Fibroblast of villous mesenchyme (primary cell): ENCODE results near the gene TNS4. TPM values are rescaled to one million over a fixed set of nuclear protein-coding genes. Genes with fewer than 3 reads are reported as not detected.

Source experiments
- DNase-seq: peaks from one replicate; pipeline ENCODE4 v3.0.0-alpha.2; 2010; ENCODE audit warnings: low read depth
- H3K4me3 ChIP-seq: 2 replicates; pipeline ENCODE4 v1.5.1; 2011; ENCODE audit warnings: low read depth, mild to moderate bottlenecking, low read length
- total RNA-seq: library from RNA; depleted of rRNA; stranded (reverse); fragments of >200 nt; gene quantifications from 2 replicates; pipeline ENCODE4 v1.2.3, GENCODE V29; 2012
- TF ChIP-seq, protein P1 (sequence below): IDR thresholded peaks from 2 replicates; pipeline ENCODE4 v1.5.1; 2012; ENCODE audit warnings: low read depth, mild to moderate bottlenecking, low read length; ENCODE audit not compliant: insufficient read depth

Gene TNS4
- total RNA-seq, 1 donor: not detected

DNA sequence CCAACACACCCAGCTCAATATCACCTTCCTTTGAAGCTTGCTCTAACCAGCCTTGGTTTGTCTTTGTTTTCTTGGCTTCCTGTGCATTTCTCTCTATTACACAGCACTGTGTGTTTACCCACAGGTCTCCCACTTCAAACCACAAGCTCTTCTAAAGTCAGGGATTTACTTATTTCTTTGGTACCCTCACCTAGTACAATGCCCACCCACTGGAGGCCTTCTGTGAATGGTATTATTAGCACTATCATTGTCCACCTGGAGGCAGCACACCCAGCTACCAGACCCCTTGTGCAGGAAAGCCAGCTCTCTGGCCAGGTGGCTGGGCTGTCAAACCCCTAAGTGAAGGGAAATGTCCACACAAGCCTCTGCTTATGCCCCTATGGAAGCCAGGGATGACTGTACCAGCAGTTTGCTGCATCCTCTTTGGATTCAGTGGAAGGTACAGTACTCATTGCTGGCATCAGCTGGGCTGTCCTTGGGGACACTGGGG lies 74.4 kb downstream of the TNS4 start:
- no peak for DNase-seq
- TF ChIP-seq, protein P1, sequence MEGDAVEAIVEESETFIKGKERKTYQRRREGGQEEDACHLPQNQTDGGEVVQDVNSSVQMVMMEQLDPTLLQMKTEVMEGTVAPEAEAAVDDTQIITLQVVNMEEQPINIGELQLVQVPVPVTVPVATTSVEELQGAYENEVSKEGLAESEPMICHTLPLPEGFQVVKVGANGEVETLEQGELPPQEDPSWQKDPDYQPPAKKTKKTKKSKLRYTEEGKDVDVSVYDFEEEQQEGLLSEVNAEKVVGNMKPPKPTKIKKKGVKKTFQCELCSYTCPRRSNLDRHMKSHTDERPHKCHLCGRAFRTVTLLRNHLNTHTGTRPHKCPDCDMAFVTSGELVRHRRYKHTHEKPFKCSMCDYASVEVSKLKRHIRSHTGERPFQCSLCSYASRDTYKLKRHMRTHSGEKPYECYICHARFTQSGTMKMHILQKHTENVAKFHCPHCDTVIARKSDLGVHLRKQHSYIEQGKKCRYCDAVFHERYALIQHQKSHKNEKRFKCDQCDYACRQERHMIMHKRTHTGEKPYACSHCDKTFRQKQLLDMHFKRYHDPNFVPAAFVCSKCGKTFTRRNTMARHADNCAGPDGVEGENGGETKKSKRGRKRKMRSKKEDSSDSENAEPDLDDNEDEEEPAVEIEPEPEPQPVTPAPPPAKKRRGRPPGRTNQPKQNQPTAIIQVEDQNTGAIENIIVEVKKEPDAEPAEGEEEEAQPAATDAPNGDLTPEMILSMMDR: no peak
- H3K4me3 ChIP-seq: no peak overlapping the region

Other genes with a start within 250 kb of the TNS4 start
- 19.0 and 28.5 TPM in 2 replicates for gene CDC6, start 213.7 kb downstream of the TNS4 start, total RNA-seq
- 20.3 and 23.5 TPM in 2 replicates for gene RARA, start 192.4 kb downstream of the TNS4 start, total RNA-seq
- 2.2 and 2.9 TPM in 2 replicates for gene GJD3, start 136.9 kb downstream of the TNS4 start, total RNA-seq
- gene TOP2A, start 83.7 kb downstream of the TNS4 start, total RNA-seq: 39.9 and 105 TPM in 2 replicates
- gene IGFBP4, start 58.2 kb downstream of the TNS4 start, total RNA-seq: 188 and 225 TPM in 2 replicates
- gene CCR7, start 63.8 kb upstream of the TNS4 start, total RNA-seq: not detected in 2 replicates
- 81.2 and 108 TPM in 2 replicates for gene SMARCE1, start 146.2 kb upstream of the TNS4 start, total RNA-seq
- not detected in 2 replicates for gene KRT222, start 163.6 kb upstream of the TNS4 start, total RNA-seq
- not detected in 2 replicates for gene KRT24, start 202.1 kb upstream of the TNS4 start, total RNA-seq